ENCODE data around the gene SPATS2L.

- TF ChIP-seq, protein P1, sequence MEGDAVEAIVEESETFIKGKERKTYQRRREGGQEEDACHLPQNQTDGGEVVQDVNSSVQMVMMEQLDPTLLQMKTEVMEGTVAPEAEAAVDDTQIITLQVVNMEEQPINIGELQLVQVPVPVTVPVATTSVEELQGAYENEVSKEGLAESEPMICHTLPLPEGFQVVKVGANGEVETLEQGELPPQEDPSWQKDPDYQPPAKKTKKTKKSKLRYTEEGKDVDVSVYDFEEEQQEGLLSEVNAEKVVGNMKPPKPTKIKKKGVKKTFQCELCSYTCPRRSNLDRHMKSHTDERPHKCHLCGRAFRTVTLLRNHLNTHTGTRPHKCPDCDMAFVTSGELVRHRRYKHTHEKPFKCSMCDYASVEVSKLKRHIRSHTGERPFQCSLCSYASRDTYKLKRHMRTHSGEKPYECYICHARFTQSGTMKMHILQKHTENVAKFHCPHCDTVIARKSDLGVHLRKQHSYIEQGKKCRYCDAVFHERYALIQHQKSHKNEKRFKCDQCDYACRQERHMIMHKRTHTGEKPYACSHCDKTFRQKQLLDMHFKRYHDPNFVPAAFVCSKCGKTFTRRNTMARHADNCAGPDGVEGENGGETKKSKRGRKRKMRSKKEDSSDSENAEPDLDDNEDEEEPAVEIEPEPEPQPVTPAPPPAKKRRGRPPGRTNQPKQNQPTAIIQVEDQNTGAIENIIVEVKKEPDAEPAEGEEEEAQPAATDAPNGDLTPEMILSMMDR (IDR thresholded peaks at IDR 0.05) = no peak
- TF ChIP-seq POLR2AphosphoS5 (IDR thresholded peaks at IDR 0.05) (no peak), EP300 (IDR thresholded peaks at IDR 0.05) (no peak), POLR2A (IDR thresholded peaks at IDR 0.05; ENCODE audit: low read depth) (no peak)
These were observed 181.7 kb downstream of the SPATS2L start for GRCh38 chr2:200488169-200488568.

All from esophagus muscularis mucosa (tissue), 4 donors.